HG02973 (cell line): ENCODE measurements around the gene NEBL.

Source experiments
- ATAC-seq: cut with Tn5 transposase; IDR thresholded peaks from one replicate; pipeline ENCODE4 v1.9.1; 2021; ENCODE audit warnings: moderate library complexity; ENCODE audit not compliant: unreplicated experiment

The NEBL gene

DNA sequence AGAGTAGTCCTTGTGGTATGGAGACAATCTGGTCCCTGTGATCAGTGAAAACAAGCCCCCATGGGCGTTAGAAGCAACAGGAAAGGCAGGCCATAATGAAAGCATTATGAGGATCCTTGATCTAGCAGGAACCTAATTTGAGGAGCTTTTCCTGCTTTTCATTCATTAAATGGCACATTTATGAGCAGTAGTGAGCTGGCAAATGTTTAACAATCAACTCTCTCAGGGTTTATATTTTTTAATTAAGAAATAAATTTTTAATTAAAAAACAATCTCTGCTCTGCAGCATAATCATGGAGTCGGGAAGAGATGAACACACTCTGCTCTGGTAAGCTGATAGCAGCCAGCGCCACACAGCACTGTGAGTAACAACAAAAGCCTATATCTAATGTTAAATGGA, 11.3 kb upstream of the NEBL start:
- ATAC-seq: no peak

DNA sequence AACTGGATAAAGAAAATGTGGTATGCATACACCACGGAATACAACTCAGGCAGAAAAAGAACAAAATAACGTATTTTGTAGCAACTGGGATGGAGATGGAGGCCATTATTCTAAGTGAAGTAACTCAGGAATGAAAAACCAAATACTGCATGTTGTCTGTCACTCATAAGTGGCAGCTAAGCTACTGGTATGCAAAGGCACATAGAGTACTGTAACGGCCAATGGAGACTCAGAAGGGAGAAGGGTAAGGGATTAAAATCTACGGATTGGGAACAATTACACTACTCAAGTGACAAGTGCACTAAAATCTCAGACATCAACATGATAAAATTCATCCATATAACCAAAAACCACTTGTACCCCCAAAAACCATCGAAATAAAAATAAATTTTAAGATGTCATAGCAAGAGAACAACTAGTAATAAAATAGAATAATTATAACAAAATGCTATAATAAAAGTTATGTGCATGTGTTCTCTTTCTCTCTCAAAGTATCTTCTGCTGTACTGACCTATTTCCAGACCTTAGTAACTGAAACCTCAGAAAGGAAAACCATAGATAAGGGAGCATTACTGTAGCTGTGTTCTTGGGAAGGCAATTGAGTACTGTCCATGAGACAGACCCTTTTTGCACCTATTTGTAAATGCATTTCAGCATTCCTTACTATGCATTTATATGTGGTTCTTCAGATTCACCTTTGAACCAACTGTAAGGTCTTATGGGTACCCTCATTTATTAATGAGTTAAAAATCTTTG, 6.7 kb upstream of the NEBL start:
- no peak for ATAC-seq

DNA sequence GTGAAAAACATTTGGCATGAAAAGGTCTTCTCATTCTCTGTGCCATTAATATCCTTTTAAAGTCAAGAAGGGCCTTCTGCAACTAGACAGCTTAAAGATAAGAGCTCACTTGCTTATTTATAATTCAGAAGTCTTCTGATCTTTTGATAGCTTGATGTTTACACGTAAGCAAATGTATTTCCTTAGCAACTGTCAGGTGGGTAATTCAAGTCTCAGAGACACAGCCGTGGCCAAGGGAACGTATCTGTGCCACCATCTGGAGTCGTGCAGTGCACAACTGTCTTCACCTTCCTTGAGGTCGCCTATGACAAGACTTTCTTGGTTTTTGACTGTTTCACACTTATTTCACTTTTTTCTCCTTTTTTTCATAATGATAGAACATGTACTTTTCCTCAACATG, 4.0 kb upstream of the NEBL start:
- ATAC-seq: no peak

DNA sequence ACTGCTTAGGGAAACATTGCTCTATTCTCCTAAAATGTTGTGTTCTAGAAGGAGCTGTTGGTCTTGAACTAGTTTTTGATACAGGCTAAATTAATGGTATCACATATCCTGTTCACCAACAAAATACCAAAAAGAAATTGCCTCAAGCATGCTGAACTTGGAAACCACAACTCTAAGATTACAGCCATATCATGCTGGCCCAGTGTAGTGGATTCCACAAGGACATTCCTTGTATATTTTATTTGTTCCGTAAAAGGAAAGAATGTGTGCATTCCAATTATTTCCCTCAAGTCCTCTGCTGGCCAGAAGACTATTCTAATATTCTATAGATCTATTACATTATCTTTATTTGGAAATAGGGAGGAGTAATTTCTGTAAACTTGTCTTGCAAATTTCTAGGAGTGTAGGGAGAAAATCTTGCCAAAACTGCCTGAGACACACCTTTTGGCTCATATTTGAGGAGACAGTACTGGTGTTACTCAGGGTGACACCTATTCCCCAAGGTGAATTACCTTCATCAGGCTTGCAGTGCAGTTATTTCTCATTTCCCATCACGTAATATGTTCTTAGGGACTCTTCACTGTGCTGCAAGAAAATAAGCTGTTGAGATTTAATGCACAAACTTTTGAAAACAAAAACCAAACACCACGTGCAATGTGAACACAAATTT, 1.9 kb upstream of the NEBL start:
- ATAC-seq: no peak

DNA sequence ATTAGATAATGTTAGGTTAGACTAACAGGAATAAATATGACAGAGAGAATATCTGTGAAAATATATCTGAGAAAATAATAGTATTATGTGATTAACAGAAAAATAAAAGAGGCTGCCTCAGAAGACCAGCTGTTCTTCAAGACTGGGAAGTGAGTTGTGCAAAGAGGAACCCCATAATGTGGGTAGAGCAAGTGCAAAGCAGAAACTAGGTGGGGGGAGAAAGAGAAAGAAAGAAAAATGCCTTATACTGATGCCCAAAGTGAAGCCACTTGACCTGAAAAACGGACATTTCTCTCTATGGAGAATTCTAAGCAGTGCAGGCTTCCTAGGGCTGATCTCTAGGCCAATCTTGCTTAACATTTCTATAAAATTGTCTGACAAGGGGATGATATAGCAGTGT, 3.8 kb downstream of the NEBL start:
- ATAC-seq: no peak

DNA sequence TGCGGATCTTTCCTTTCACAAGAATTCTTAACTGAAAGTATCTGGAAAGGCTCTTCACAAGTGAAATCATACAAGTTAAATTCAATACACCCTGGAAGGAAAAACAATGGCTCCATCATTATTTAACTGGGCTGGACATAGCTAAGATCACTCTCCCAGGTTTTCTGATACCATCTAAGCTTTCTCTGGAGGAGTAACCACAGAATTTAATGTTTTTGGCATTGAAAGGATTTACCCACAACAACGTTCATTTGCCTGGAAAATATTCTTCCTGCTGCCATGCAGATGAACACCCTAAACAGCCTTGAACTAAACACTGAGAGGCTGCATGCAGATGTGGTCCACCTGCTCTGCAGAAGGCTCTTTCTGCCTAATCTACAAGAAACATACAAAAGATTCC, 4.3 kb downstream of the NEBL start:
- no peak for ATAC-seq

DNA sequence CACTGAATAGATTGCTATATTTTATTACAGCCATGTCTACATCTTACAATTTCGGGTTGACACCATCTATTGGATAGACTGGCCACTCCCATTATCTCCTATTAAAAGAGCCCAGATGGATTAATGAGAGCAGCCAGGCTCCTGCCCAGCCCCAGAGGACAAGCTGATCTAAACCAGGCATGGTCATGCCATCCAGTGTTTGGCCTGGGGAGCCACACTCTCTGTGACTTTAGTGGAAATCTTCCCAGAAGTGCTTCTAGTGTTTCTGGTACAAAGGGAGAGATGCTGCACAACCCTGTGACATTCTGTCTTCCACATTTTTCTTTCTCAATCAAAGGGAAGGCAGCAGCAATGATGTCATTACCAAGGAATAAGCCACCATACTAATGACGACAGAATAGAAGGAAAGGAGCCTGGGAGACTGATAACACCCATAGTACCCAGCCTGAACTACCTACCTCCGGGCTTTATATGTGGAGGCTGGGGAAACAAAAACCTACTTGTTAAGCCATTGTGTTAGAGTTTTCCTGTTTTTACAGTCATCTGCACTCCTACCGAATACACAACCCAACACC, 5.0 kb downstream of the NEBL start:
- ATAC-seq: no peak

DNA sequence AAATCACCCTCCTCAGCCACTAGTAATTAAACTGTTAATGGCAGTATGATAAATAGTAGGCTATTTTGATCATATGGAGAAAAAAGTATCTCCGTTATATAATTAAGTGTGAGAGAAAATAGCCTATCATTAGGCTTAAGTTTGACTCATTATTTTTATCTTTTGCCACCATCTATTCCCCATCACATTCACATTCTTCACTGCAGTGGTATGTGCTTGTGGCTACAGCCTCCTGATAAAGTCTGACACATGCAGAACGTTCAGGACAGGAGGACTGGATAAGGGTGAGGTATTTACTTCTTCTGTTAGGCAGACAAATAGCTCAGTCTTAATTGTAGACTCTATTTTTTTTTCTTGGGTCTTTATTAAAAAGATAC, 5.8 kb downstream of the NEBL start:
- no peak for ATAC-seq

DNA sequence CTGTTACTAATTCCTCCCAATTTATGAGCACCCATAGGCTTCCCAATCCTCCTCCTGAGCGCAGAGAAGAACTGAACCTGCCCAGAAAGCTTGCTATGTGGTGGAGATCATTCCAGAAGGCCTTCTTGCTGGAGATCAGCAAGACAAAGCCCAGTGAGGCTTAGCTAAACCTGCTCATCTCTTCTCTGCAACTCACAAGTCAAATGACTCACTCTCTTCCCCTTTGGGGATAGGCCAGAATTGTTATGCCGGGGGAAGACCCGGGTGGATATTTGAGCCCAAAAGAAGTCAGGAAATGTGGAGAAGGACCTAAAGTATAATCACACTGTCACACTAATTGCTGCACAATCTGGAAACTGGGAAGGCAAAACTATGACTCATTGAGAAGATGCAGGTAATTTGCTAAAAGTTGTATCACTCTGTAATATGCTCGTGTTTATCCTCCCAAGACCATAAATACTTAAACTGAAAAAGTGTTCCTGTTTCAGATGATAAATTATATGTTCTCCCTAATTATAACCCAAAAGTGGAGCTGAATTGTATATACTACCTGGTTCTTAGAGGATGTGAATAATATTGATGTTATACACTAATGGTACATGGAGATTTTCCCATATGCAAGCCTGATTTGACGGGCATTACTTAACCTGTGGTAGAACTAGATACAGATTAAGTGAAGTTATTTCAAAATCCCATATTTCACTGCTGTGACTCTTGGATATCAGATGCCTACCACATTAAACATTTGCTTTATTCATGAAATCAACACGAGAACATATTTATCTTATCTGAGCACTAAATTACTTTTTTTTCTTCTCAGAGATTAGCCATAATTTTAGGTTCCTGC, 6.4 kb downstream of the NEBL start:
- no peak for ATAC-seq

DNA sequence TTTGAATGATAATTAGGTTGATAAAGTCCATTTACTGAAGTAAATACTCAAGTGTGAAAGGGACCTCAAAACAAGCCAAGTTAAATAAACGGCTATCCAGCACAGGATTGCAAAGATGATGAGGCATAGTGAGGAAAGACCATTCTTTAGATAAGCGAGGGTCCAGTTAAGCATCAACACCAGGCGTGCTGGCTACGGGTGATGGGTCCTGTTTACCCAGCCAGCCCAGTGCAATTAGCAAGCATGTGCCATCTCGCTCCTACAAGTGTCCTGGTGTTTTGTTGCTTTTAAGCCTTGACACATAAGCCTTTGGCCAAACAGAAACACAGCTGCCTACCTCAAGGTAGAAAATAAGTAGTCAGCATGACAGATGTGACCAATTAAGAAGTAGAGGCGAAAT, 7.1 kb downstream of the NEBL start:
- ATAC-seq: no peak

DNA sequence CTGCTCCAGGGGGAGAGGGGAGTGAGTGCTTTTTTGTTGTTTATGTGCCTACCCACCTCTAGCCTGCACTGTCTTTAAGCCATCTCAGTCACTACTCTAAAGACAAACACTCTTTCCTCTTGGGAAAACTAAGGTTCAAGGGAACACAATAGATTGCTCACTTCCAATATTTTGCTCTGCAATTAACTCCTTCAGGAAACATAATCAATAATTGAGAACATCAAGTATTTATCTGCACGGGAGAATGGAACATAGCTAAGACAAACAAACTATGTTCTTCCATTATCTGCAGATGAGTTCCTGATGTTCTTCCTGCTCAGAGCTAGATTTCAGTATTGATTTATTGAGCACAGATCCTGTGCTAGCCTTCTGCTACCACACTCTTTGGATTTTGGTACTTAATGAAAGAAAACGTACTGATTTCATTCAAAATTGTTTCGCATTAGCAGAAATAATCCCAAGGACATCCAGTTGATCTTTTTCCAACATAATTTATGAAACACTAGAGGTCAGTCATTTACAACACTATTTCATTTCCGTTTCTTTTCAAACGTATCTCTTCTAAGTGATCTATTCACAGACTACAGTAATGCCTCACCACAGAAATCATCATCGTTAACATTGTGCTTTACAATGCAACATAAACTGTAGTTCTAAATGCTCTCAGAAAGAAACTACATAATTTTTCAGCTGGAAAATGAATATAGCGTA, 8.3 kb downstream of the NEBL start:
- ATAC-seq: no peak

DNA sequence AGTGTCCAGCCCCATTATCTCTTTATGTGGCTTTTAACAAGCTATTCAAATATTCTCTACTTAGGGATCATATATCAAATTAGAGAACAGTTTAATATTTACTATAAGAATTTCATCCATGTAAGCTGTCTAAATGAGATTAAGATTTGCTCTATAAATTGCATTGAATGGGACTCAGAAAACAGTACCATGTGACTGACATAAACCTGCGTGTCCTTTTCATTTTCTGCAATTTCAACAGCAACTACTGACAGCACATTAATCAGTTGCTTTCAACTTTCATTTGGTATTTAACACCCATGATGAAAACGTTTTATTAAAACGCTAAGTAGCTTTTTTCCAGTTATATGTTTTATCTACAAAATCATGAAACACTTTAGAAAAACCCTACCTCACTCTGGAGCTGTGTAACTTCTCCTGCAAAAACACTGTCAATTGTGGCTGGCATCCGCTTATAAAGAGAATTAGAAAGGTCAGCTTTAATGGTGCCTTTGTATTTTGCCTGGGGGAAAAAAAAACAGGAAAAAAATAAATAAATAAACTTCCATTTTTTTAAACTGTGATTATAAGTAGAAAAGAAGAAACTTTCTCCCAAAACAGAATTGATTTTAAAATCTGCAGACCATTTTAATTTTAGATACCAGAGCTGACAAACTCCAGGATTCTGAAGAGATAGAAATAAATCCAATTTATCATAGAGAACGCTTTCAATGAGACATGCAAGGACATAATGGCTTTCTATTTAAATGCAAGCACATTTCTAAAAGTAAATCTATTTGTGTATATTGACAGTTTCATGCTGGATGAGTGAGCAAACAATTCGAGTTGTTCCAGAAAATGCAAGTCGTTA, 9.2 kb downstream of the NEBL start:
- no peak for ATAC-seq

DNA sequence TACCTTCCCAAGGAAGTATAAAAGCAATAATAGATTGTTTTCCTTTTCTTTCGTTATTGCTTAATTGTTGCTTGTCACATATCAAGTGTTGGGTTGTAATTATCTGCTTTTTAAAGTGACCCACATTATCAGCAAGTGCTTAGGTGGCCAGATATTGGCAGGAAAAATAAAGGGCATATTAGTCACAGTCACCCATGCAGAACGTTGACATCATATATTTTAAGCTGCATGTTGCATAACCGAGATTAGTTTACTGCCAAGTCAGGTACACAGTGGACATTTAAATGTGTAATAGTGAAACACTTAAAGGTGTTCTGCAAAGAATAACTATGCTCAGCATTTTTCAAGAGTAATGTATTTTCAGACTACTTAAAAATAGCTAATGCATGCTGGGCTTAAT, 11.4 kb downstream of the NEBL start:
- ATAC-seq: no peak

DNA sequence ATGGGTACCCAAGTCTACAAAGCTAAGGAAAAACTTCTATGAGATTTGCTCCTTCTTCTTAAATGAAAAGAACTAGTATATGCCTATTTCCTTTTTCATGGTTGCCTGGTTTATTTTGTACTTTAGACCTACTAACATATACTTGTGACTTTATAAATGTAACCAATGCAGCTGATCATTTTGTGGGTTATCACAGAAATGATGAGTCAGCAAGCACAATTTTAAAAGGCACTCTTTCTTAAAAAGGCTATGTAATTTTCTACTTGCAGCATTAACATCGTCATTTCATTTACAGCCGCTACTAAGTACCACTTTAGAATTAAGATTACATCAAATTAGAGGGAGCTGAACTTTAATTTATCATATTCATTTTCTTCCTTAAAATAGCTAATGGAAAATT, 13.6 kb downstream of the NEBL start:
- no peak for ATAC-seq

DNA sequence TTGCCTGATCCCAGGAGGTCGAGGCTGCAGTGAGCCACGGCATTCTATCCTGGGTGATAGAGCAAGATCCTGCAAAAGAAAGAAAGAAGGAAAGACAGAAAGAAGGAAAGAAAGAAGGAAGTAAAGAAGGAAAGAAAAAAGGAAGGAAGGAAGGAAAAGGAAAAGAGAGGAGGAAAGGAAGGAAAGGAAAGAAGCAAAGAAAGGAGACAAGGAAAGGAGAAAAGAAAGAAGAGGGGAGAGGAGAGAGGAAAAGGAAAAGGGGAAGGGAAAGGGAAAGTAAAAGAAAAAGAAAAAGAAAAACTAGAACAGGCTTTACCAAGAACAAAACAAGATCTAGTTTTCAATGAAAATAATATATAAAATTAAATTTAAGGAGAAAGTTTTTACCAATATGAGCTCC, 15.0 kb downstream of the NEBL start:
- no peak for ATAC-seq

DNA sequence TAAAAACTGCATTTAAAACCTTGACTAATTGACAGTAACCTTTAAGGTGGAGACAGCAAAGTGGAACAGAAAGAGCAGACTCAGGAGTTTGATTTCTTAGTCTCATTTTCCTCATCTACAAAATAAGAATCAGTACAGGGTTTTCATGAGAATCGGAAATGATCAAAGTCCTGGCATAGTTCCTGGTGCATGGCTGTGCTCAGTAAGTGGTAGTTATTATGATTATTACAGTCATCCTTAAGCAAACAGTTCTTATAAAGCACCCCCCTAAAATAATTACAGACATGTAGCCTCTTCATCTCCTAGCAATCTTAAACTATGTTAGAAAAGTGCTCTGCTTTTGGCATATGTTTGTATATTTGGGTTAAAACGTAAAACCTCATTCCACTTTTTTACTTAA, 18.0 kb downstream of the NEBL start:
- no peak for ATAC-seq

DNA sequence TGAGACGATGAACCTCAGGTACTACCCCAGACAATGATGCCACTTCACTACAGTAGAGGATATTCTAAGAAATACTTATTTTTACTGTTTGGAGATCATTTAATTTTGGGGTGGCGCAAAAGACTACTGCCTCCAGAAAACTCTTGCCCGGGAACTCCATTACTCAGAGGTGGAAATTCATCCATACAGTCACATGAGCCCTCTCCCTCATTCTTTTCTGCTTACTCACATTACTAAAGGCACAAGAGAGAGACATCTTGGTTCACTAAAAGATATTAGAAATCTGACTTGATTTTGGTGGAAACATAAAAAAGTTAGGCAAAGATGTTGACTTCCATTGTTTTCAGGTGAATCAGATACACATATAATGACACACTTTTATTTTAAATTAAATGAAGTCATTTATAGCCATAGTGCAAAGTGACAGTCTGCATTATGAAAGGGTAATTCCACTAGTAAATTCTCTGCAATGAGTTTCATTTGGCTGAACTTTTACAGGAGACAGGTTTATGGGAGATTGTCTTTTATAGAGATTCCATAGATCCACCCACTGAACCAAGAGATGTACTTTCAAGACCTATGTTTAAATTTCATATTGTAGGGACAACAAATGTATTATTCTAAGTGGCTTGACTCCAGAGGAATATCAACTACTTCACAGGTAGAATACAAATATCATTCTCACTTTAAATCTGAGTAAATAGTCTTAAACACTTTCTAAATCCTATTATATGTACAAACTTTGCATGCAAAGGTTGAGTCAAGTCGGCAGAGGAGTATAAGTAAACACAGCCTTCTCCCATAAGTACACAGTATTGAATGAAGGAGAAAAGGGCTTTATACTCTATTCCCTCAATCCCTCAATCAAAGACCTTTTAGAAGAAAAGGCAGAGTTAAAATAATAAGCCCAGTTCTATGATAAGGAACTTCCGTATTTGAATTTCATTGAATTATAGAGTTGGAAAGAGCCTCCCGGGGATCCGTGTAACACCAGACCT, 18.8 kb downstream of the NEBL start:
- ATAC-seq: no peak

DNA sequence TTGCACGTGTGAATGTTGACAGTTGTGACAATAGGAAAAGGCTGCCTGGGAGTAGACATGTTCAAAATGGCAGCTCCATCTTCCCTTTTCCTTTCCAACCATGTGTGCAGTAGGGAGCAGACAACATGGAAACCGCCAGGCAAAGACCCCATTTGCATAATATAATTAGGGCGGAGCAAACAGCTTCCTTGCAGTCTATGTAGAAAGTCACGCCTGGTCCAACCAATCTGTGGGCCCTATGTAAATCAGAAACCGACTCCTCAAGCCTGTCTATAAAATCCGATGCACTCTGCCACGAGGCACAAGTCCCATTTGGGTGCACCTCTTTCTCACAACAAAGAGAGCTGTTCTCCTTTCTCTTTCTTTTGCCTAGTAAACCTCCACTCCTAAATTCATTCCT, 19.6 kb downstream of the NEBL start:
- no peak for ATAC-seq

DNA sequence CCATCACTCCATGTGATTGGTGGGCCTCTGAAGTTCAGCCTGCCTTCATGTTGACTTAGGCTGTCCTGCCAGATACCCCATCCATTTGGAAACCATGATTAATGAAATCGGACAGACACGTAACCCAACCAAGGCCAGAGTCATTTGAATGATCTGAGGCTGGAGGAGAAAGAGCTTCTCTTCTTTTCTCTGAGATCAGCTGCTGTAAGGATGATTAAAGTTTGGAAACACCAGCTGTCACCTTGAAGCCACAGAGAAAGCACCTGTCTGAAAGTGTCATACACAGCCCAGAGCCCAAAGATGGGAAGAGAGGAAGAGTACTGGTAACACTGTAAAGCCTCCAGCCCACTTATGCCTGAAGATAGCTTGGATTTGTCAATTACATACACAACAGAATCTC, 22.9 kb downstream of the NEBL start:
- no peak for ATAC-seq
